HG03175 (cell line): Measurements from ENCODE around the gene CACHD1.

ENCODE experiments used
- ATAC-seq: cut with Tn5 transposase; IDR thresholded peaks from one replicate; pipeline ENCODE4 v1.9.1; 2021; ENCODE audit warnings: mild to moderate bottlenecking, moderate library complexity; ENCODE audit not compliant: unreplicated experiment

CACHD1 gene

DNA sequence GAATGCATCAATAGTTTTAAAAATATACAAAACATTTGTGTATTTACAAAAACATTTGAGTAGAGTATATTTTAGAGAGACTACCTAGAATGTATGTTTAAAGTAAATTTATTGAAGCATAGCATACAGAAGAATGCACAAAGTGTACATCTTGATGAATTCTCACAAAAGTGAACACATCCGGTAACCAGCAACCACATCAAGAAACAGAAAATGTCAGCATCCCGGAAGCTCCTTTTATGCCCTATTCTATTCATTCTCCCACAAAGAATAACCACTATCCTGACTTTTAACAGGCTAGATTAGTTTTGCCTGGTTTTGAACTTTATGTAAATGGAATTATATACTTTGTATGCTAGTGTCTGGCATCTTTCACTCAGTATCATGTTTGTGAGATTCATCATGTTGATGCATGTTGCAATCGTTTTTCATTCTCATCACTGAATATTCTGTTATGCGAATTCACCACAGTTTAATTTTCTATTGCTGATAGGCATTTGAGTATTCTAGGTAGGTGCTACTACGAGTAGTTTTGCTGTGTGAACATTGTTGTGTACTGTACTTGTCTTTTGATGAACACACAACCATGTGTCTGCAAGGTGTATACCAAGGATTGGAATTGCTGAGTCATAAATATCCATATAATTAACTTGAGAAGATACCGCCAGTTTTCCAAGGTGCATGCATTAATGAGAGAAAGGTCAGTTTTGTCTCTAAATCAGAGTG is 75.4 kb downstream of the CACHD1 start:
- no peak for ATAC-seq

DNA sequence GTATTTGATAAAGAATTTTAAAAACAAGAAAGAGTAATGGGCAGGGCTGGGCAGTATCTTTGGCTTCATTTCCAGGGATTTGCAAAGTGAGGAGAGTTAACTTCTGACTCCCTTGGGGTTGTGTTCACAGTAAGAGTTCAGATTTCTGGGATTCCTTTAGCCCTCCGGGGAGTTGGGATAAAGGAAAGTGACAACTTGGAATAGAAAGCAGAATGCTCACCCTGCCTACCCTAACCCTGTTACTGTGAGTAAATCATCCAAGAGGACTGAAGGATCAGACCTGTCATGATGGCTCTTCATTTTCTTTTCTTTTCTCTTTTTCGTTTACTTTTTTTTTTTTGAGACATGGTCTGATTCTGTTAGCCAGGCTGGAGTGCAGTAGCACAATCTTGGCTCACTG is 76.1 kb downstream of the CACHD1 start:
- ATAC-seq, result no peak

DNA sequence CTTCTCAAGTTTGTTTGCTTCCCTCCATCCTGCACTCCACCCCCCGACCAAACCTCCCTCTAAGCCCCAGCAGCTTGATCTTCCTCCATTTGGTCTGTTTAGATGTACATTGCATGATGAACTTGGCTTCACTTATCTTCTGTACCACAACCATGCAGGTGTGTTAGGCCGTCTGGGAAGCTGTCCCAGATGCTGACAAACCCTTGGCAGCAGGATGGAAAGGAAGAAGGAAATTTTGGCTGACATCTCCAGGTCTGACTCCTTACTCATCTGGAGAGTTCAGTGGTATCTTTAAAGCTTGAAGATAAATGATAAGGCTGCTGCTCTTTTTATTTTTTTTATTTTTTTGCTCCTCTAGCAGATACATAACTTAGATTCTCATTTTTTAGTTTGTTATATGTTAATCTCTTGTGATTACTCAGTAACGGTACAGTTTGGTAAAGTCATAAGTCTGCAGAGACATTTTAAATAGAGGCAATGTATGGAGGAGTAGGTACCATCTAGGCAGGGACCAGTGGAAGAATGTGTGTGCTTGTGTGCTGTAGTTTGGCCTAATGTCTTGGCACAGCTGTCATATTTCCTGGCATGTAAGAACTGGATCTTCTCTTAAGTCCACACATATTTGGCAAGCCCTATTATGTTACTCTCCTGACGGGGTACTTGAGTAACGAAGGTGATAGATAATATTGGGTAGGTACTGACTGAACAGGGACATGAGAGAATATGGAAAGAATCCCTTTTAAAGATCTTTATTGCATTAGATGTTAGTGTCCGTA is 79.7 kb downstream of the CACHD1 start:
- ATAC-seq, result no peak

DNA sequence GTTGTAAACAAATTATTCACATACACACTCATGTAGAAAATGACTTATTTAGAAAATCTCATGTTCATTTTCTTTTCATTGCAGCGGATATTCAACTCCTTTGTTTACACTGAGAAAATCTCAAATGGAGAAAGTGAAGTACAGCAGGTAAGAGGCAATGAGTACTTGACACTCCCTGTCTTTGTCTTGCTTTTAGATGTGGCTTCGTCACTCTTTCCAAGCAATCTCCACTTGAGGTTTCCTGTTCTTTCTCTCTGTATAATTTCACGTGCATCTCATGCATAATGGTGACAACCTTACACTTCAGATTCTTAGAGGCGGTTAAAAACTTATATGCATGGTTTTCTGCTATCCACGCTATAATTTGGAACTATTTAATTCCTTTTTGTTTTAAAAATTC is 80.6 kb downstream of the CACHD1 start:
- ATAC-seq, result no peak

DNA sequence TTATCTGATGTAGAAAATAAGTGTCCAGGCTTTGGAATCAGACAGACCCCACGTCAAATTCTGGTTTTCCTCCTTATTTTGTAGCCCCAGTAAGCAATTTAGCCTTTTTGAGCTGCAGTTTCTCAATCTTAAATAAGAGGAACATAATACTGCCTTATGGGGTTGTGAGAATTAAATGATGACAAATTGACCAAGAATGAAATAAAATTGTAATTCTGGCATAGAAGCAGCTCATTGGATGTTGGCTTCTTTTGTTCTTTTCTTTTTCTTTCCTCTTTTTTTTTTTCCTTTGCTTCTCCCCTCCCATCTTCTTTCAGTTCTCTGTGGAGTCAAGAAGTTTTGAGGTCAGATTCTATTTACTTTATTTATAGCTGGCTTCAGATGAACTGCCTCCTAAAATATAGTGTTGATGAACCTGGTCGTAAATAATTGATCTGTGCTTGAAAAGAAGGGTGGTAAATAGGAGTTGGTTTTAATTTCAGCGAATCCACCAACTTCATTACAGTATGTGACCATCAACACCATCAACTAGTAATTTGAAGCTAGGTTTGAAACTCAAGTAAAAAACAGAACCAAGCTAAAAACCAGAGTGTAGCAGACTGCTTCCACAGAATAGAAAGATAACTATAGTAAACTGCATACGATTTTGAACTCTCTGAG is 81.1 kb downstream of the CACHD1 start:
- no peak for ATAC-seq

DNA sequence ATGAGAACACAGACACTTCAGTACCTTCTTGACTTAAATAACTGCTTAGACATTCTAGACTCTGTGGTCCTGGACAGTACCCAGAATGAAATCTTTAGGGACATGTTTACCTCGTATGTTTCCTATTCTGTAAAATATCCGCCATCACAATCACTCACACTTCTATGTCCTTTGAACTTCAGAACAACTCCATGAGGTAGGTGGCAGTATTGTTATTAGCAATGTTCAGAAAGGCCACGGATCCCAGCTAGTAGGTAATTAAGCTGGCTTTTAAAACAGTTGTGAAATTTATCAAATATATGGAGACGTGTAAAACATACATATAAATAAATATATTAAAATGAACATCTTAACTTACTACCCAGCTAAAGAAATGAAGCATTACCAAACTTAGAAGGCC is 83.4 kb downstream of the CACHD1 start:
- no peak for ATAC-seq

DNA sequence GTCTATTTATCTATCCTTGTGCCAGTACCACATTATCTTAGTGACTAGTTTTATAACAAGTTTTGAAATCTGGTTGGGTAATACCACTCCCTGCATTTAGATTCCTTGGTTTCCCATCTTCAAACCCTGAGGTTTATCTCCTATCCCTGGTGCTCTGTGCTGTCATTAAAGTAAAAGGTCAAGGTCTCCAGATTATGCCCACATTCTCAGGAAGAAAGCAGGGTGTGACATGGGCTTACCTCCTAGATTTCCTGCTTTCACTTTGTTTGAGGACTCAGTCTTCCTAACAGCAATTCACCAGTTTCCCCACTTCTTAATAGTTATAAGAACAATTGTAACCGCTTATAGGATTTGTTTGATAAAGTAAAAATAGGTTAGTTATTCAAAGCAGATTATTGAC is 86.0 kb downstream of the CACHD1 start:
- ATAC-seq, result no peak

DNA sequence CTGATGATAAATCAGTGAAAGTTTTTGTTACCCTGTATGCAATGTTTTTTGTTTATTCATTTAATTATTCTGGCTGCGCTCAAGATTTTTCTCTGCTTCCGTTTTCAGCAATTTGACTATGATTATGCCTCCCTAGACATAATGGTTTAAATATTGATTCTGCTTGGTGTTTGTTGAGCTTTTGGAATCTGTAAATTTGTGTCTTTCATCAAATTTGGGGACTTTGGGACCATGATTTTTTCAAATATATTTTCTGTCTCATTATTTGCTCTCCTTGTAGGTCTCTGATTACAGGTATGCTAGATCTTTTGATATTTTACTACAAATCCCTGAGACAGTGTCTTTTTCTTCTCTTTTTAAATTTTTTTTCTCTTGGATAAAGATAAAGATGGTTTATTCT is 92.1 kb downstream of the CACHD1 start:
- no peak for ATAC-seq

DNA sequence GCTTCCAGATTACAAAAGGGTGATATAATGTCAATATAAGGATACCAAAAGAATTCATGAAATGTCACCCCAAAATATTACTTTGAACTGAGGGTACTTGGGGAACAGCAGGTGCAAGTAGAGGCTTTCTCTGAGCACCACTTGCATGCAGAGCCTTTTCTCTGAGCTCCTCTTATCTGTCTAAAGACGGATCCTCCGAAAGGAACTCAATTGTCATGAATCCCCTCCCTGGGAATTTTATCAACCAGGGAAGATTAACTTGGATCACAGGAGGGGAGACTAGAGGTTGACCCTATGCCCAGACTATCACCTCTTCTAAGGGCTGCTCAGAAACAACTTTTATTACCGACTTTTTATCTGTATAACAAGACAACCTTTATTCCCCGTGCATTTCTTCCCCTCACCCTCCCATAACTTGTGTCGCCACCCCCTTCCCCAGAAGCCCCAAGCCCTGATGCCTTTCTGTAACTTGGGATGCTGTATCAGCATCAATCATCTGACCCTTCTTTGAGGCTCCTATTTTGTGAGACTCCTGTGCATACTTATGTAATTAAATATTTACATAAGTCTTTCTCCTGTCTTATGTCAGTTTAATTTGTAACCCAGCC is 94.1 kb downstream of the CACHD1 start:
- no peak for ATAC-seq

DNA sequence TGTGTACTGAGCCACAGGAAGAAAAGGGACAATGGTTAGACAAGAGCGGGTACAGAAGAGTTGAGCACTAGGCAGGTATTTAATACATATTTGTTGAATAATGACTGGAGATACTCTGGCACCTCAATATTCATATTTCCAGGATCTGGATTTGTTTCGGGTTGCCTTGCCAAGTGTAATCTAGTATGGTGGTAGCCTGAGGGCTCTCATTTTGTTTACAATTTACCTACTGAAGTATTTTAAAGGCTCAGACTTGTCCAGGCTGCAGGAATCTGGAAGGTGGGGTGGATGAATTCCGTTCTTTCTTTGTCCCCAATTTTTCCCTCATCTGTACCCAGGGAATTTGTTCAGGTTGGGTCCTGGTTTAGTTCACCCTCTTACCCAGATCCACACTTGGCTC is 95.0 kb downstream of the CACHD1 start:
- no peak for ATAC-seq

DNA sequence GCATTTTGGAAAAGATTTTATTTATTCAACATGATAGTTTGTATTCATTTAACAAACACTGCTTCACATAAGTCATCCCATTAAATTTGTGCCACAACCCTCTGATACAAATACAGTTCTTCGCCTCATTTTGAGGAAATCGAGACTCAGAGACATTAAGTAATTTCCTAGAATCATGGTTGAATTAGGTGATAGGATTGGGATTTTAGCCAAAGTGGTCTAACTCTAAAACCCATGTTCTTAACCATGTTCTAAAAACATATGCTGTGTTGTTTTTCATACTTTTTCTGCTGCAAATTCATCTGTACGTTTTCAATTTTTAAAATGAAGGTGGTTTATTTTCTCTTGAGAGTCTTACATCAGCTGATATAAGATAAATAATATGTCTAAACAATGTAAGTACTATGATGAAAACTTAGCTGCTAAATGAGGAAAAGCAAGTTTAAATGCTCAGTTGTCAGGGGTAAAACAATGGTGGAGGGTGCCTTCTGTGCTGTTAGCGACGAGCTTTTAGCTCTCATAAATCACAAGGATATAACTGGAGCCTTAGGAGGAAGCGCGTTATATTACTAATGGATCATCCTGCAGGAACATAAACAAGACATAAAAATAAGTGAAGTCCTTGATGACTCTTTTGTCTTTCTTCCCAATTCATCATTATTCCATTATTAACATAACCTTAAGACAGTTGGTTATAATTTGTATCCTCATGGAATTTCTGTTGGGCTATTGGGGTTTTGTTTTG is 97.7 kb downstream of the CACHD1 start:
- ATAC-seq, result no peak

DNA sequence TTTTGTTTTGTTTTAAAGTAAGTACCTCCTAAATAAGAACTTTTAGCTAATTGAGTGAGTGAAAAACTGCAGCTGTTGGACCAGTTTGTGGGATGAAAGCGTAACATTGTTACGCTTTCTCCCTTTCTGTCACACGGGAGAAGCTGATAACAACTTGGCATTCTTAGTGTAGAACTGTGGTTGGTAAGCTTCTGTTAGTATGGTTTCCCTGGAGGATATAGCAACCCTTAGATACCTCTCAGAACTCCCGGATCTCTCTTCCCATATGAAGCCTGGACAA is 98.2 kb downstream of the CACHD1 start:
- no peak for ATAC-seq

DNA sequence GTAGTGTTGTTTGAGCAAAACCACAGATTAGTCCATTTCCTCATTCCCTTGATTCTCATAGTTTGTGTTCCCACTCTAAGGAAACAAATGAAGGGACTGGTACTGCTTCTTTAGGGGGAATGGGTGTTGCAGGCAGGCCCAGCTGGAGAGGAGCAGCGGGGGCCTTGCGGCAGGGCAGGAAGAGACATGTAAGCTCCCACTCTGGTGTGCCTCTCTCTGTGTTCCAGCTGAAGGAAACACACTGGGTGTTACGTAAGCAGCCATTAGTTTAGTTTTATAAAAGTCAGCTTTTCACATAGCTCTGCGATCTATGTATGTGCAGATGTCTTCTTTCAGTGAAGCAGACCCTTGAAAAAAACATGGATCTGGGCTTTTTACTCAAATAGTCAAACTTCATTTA is 99.5 kb downstream of the CACHD1 start:
- ATAC-seq, result no peak

DNA sequence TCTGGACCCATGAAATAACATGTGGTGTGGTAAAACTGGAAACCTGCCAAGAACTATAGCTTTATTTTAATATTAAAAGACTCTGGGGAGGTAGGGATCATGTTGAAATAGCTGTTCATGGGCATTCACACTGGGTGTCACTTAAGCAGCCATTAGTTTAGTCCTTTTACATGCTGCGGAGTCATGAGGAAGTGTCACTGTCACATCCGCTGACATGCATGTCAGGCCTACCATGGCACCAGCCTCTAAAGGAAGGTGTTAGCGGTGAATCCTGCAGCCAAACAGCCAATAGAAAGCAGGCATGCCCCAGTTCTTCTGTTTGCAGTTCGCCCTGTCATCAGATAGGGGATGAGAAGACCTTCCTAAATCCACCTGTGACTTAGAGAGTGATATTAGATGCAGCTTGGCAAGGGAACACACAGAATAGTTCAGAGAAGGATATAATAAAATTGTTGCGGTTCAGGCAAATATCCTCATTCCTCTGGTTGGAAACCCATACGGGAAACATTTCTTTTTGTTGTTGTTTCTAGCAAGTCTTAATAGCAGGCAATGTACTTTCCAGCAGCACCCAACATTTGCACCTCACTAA is 100.4 kb downstream of the CACHD1 start:
- no peak for ATAC-seq

DNA sequence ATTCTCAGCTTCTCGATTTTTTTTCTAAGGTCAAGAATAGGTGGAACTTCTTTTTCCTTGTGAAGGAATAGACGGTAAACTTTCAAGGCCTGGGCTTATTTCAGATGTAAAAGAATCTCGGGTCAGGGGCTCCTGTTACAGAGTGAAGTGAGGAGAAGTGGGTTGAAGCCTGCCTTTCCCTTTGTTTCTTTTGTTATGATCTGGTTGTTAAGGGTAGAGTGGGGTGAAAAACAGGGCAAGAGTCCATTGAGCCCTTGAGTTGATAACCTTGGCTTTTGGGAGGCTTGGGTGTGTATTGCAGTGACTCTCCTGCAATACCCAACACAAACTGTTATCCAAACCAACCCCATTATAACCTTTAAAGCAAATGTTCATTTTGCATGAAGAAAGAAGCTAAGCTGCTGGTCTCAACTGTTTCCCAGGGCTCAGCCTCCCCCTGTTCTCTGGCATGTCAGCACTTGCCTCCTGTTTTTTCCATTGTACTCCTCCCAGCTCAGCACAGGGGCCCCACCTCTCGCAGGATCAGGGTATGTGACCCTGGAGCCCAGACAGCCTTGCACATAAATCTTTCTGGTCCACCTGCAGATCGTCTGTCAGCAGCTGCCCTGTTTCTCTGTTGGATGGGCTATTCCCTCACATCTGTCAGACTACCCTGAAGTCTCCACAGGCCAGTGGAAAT is 102.4 kb downstream of the CACHD1 start:
- ATAC-seq, result no peak

DNA sequence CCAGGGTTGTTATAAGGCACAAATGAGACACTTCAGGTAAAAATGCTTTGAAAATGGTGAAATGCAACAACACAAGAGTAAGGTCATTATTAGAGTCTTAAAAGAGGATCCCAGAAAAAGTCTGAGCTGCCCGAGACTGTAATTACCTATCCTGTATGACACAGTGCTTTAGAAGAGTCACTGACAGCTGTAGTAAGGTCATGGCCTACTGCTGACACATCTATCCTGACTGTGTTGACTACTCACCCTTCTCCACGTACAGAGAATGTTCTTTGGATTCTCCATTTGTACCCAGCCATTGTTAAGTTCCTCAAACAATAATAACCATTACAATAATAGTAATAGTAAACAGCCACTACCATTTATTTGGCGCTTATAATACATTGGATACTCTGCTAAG is 104.4 kb downstream of the CACHD1 start:
- no peak for ATAC-seq

DNA sequence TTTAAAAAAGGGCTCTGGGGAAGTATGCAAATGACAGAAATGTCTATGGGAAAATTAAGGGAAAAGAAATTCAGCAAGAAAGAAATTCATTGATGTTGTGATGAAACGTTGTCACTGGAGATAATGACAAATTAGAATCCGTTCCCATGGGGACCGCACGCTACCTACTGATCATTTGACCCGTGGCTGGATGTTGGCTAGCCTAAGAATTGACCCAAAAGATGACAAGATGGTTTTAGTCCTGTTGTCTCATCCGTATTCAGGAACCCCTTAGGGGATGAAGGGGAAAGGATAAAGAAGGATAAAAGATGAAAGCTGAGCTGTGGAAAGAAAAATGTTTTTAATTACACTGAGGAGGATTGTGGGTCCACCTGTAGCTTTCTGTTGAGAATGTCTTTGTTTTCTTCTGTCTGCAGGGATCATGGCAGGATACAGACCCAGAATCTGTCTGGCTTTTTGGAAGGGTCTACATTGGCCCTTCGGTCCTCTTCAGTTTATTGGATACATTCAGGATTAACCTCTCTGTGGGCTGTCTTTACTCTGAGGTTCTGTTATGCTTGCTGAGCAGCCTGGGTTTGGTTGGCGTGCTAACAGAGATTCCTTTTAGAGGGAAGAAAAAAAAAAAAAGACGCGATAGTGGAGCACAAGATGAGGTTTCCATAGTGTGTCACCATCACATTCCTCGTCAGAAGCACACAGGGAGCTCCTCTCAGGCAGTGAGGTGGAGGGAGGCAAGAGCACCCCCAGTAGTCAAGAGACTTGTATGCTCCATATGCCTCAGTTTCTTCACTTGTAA is 106.2 kb downstream of the CACHD1 start:
- no peak for ATAC-seq

DNA sequence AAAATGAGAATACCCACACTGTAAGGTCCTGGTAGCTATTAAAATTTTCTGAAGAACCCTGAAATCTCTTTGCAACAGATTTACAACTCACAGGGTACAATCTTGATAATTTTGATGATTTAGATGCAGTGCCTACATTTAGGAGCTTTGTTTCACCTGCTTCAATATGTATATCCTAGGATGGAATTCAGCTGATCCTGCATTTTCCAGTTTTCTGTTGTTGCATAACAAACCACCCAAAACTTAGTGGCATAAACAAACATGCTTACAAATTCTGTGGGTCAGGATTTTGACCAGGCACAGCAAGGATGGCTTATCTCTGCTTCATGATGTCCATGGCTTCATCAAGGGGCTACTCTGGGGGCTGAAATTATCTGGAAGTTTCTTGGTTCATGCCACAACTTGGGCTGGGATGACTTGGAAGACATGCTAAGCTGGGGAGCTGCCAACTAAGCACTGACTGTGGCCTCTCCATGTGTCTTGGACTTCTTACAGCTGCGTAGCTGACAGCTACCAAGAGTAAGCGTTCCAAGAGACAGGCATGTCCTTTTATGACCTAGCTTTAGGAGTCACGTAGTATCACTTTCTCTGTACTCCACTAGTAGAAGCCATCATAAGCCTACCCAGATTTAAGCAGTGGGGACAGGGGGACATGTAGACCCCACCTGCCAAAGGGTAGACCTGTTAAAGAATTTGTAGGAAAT is 108.5 kb downstream of the CACHD1 start:
- no peak for ATAC-seq

DNA sequence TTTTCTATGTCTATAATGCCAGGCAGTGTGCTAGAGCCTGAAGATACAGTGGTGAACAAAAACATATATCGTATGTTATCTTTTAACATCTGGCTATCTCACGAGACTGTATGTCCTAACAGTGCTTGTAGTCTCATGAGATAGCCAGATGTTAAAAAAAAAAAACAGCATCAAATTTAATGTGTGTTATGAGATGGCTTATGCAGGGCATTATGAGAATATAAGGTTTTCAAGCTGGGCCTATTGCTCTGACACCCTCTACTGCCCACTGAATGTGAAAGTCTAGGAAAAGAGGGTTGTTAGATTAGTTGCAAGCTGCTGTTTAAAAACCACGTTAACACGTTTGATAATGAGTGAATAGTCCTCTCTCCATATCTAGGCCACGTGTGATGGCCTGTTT is 109.8 kb downstream of the CACHD1 start:
- no peak for ATAC-seq
